Measurements from ENCODE around the gene RYR2.
"Not testable (repeated sequence)": the region's sequence is repeated elsewhere in the genome, so short reads cannot be mapped to it uniquely, and the experiment has no call there.

The RYR2 gene

GRCh38 chr1:237759377-237759776, 717.4 kb downstream of the RYR2 start:
- DNase-seq: no peak

GRCh38 chr1:237760951-237761350, 719.0 kb downstream of the RYR2 start:
- no peak for DNase-seq

DNA sequence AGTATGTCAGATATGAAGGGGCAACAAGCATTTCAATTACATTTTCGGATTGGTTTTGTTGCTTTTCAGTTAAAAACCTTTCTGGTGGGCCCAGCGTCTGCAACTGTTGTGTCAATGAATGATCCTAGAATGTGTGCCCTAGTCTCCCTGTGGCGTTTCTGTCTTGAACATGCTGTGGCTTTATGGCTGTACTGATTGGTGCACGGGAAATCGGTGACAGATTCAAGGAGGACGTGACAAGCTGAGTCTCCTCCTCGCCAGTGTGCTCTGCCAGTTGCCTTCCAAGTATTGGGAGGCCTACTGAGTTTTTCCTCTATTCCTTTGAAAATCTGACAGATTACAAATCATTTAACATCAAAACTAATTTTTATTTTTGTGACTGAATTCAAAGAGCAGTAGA, 721.2 kb downstream of the RYR2 start:
- no peak for DNase-seq

GRCh38 chr1:237763751-237764150, 721.8 kb downstream of the RYR2 start:
- no peak for DNase-seq

DNA sequence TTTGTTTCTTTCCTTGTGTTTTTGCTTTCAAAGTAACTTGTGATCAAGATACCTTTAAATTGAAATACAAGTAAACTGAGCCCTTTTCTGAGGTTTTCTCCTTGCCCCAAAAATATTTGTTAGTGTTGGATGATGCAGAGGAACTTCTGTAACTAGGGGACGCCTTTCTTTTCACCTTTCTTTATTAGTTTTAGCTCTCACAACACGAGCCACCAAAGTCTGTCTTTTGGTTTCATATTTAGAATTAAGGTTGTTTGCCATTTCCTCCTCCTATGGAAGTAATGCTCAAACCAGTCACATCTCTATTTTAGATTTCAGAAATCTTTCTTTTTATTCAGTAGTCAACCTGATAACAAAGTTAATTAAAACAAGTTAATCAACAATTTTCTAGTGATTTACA, 727.9 kb downstream of the RYR2 start:
- DNase-seq: no peak

DNA sequence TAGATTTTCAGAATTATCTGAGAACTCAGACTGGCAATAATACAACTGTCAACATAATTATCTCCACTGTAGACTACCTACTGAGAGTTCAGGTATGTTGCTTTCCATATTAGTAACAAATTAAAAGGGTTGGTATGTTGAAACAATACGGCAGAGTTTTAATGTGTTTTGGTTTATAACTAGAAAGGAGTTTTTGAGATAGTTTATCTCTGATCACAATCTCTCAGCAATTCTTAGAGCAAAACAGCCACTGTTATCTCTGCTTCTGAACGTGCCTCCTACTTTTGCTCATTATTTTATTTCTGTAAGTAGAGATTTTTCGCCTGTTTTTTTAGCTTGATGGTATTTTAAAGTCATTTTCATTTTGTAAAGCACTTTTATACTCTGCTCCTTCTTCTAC, 730.0 kb downstream of the RYR2 start:
- DNase-seq: no peak

GRCh38 chr1:237774246-237774645, 732.3 kb downstream of the RYR2 start:
- no peak for DNase-seq

DNA sequence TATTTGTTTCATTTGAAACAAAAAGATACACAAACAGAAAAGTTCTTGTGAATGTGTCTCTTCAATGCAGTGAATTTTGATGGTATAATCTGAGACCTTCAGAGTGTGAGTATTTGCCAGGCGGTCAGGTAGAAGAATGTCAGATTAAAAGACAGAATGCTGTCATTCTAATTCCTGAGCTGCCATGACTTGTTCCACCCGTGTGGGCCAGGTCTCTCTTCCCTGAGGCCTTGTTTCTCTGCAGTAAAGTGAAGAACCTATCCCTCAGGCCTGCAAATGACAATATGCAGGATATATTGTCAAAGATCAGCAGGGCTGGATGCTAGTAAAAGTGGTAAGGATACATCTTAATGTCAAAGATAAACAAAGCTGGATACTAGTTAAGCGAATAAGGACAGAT, 737.4 kb downstream of the RYR2 start:
- no peak for DNase-seq

DNA sequence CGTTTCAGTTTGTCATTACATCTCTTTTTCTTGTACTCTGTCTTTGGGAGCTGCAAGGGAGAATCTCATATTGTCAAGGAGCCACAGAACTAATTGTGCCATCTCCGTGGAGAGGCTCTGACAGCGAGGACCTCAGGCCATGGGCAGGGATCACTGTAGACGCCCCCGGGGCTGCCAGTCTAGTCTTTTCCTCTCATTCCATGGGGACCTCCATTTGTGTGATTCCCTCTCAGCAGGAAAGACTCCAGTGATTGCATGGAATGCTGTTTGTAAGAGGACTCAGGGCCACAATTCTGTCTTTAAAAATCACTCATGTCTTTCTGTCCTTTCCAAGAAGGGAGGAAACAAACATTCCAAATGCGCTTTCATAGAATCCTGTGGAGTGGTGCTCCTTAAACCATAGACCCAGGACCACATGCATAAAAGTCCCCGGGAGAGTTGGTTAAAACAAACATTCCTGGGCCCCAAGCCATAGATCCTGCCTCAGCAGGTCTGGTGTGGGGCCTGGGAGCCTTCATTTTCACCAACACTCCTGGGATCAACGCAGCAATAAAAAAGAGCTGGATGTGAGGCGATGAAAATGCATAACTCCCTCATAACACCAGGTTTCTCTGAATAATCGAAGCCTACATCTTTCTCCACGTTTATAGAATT, 744.2 kb downstream of the RYR2 start:
- no peak for DNase-seq

DNA sequence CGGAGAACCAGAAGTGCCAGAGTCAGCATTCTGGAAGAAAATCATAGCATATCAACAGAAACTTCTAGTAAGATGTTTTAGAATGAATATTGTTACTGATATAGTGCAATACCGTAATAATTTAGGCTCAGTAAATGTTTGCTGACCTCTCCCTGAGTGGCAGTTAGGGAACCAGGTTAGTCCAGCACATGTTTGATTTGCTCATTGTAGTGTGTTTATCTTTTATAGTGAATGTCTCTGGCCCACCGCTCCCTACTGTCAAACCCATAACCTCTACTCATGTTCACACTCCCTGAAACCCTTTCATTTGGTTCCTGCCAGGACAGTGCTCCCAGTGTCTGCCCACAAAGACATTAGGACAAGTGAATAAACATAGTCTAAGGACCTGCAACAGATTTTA, 746.1 kb downstream of the RYR2 start:
- DNase-seq: no peak

GRCh38 chr1:237789619-237790018, 747.6 kb downstream of the RYR2 start:
- DNase-seq: no peak

GRCh38 chr1:237791592-237791991, 749.6 kb downstream of the RYR2 start:
- no peak for DNase-seq

GRCh38 chr1:237792149-237792548, 750.2 kb downstream of the RYR2 start:
- DNase-seq: no peak

DNA sequence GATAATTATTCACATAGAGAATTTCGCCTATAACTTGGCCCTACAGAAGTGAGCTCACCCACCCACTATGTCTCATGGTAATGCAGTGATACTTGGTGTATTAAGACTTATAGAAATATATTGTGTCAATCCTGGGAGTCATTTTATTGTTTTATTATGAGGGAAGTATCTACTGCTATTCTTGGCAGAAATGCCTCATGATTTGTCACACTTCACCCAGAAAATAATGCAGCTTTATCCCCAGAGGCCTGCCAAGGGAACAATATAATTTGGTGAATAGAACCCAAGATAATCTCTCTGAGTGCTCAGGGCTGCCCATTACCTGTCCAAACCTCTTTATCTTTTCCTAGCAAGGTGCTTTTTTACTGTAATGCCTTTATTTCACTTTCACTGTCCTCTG, 750.7 kb downstream of the RYR2 start:
- no peak for DNase-seq

GRCh38 chr1:237794071-237794470, 752.1 kb downstream of the RYR2 start:
- DNase-seq: no peak

DNA sequence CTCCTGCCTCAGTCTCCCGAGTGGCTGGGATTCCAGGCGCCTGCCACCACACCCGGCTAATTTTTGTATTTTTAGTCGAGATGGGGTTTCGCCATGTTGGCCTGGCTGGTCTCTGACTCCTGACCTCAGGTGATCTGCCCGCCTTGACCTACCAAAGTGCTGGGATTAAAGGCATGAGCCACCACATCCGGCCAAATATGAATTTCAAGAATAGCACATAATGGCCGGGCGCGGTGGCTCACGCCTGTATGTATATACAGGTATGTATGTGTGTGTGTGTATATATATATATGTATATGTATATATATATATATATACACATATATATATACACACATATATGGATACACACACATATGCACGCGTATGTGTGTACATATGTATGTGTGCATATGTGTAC, 753.6 kb downstream of the RYR2 start:
- DNase-seq: no peak

DNA sequence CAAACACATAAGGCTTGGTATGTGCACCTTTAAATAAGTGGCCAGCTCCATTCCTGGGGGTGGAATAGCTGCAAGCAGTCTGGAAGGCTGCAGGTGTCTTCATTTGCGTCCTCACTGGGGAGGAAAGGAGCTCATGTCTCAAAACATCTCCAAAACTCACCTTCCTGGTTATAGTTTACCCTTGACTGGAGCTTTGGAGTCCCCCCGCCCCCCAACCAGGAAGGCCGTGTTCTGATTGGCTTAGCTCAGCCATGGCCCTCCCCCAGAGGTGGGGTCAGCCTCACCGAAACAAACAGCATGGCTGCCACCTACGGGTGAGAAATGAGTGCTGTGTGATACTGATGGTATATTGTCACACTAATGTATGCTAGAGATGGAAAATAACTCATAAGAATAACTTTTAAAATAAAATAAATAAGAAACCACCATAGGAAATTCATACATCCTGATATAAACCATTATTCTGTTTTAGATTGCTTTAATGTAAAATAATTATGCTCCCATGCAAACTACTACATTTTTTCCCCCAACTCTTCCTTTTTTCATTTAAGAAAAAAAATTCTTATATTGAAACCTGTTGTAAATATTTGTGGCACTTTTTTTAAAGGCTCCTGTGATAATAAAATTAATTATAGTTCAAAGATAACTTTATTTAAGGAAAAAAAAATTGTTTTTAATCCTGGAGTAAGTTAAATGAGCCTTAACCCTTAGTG, 757.9 kb downstream of the RYR2 start:
- DNase-seq: no peak

DNA sequence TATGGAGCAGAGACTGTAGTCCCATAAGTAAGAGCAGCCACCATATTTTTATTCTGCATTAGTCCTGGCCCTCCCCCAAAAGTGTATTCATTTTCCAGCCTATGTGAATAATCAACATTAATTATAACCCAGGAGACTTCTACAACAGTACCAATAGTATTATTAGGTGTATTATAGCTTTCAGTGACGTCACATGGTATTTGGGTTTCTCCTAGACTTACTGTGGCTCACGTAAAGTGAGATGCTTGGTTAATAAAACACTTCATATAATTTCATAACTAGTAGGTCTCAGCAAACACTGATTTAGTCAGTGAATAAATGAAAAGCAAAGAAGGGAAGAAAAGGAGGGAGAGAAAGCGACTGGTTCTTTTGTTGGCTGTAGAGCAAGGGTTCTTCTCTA, 762.5 kb downstream of the RYR2 start:
- no peak for DNase-seq

- no peak for DNase-seq
These were observed 767.1 kb downstream of the RYR2 start for GRCh38 chr1:237809099-237809498.

- DNase-seq: no peak
These were observed 769.6 kb downstream of the RYR2 start for GRCh38 chr1:237811633-237812032.

GRCh38 chr1:237812061-237812460, 770.1 kb downstream of the RYR2 start:
- no peak for DNase-seq

- DNase-seq: no peak
These were observed 772.4 kb downstream of the RYR2 start for GRCh38 chr1:237814319-237814924.

DNA sequence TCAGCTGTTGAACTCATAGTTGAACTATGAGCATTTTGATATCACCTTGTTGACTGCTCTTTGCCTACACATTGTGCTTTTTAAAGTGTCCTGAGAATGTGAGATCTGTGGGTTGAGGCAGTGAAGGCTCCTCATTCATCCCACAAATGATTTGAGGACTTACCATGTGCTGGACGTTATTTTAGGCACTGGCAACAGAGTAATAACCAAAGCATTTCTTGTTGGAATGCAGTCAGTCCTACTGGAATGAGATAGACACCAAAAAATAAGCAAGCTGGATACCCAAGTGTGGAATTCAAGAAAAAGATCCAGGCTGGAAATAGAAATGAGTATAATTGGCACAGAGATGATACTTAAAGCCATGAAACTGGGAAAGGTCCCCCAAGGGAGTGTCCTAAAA, 775.3 kb downstream of the RYR2 start:
- no peak for DNase-seq

DNA sequence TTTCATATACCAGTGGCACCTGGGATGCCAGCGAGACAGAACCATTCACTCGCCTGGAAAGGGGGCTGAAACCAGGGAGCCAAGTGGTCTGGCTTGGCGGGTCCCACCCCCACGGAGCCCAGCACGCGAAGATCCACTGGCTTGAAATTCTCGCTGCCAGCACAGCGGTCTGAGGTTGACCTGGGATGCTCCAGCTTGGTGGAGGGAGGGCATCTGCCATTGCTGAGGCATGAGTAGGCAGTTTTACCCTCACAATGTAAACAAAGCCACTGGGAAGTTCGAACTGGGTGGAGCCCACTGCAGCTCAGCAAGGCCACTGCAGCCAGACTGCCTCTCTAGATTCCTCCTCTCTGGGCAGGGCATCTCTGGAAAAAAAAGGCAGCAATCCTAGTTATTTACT, 778.6 kb downstream of the RYR2 start:
- DNase-seq: not testable (repeated sequence)

DNA sequence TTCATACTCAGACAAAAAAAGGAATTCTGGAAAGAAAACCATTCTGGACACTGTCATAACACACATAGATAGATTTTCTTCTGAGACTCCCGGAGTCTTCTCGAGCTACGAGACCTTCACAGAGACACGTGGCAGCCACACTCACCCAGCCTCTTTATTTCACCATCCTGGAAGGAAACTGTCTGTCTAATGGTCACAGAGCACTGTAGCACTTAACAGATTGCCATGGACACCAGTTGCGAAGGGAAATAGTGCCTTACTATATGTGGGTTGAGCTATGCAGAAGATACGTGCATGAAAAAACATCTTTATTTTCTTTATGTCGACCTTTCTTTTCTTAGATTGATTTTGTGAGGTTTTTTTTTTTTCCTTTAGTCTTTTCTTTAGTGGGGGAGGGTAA, 790.9 kb downstream of the RYR2 start:
- DNase-seq: no peak
